ENCODE data around the gene CDH12.
"Not testable (repeated sequence)": the region's sequence is repeated elsewhere in the genome, so short reads cannot be mapped to it uniquely, and the experiment has no call there.

CDH12 gene
- total RNA-seq = 0 to 0.31 reads per million in 2 donors

DNA sequence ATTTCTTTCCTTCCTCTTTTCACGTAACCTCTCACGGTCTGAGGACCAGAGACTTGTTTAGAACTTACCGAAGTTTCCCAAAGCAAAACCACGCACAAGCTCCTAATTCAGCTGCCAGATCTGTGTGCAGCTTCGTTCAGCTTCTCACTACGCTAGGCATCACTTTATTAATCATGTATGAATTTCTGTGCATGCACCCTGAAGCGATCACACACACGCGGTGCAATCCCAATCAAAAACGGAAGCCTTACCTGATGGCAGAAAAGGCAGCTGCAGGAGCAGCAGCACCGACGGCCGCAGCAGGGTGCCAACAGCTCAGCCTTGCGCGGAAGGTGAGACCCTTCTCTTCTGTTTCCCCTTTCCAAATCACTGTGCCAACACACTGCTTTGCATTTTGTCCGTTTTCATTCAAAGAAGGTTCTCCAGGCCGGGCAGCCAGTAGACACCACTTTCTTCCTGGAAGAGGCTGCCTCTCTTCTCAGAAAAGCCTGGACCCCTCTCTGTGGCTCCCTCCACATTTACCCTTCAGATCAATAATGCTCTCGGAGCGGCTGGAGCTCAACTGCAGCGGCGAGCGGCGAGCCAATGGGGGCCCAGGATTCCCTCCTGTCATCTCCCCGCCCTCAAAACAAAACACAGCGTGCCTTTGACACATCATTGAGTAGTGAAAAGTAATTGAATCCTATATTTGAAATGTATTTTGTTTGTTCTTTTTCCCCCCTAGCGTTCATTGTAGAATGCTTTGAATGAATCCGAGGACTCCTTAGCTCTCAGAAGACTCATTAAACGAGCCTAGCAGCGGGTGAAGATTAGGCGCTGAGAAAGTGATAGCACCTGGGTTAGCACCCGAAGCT, at the start of gene CDH12:
Gene CDH12 (minus strand): TSS at position 538 of the 854 bp plus-strand sequence.
- peak in 1 of 5 experiments; percentile 1 for DNase-seq

DNA sequence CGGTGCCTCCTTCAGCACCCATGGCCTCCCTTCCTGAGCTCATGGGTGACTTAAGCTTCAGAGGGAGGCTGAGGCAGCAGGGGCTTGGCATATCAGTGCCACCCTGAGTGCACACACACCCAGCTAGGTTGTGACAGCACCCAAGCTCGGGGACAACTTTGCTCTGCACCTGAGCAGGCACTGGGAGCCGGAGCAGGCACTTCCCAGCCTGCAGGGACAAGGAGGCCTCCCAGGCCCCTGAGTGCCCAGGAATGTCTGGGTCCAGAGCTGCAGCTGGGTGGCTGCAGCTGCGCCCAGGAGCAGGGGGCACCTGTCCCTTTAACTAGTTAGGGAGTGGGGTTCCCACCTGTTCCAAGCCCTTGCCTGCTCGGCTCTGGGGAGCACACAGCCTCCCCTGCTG, 48.7 kb upstream of the CDH12 start:
- no peak for DNase-seq

DNA sequence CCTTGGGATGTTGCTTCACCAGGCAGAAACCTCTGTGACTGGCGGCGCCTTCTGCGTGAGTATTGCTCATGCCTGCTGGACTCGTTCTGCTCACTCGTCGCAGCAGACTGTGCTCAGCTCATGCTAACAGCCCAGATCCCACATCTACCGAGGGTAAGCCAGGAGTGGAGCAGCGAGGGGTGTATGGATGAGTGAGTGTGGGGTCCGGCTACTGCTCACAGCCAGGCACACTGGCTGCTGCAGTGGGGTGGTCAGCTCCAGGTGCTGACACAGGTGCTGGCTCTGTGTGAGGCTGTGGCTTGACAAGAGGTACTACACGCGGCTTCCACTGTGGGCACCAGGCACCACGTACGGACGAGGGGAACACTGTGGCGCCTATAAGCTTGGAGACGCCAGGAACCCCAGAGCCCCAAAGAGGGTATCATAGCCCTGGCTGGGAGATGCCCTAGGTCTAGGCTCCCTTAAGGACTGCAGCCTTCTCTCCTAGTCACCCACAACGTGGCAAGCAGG, 47.7 kb upstream of the CDH12 start:
- DNase-seq = no peak

DNA sequence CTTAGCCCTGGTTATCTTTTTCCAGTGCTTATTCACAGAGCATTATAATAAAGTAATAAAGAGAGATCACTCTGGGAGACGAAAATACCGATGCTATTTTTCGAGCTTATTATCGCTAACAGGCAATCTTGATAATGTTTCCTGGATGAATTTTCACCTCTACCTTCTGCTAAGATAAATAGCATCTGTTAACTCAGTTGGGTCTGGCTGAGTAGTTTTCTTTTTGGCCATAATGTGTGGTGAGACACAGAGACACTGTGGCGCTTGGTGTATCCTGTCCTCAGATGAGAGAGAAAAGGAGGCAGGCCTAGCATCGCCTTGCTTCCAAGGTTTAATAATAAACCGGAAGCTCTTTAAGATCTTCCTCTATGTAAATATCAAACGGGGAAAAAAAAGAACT, 46.2 kb upstream of the CDH12 start:
- DNase-seq = no peak

DNA sequence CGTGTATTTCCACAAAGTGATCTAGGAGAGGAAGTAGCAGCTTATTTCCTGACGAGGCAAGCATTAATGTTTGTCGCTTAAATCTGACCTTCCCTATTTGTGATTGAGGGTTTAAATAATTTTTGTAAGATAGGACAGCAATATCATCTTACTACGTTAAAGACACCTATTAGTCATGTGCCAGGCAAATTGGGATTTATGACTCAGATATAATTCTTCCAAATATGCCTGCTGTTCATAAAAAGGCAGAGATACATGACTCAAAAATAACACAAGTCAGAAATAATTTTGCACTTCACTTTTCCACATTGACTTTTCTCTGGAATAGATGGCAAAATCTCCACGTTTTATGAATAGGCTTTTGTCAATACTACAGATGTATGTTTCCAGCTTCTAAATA, 43.0 kb upstream of the CDH12 start:
- DNase-seq = no peak

DNA sequence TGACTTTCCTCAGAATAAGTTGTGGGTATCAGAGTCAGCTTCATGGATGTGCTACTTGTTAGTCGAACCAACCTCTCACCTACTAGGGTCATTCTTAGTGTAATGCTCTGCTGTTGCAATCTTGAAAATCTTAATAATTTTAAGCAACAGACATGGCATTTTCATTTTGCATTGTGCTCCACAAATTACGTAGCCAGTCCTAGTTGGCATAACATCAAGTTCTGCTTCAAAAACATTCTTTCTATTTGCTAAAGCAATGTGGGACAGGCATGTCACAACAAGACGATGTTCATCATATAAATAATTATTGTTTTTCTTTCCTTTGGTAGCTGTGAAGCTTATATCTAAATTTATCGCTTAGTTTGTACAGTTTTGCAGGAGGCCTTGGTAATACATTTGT, 39.3 kb upstream of the CDH12 start:
- no peak for DNase-seq

DNA sequence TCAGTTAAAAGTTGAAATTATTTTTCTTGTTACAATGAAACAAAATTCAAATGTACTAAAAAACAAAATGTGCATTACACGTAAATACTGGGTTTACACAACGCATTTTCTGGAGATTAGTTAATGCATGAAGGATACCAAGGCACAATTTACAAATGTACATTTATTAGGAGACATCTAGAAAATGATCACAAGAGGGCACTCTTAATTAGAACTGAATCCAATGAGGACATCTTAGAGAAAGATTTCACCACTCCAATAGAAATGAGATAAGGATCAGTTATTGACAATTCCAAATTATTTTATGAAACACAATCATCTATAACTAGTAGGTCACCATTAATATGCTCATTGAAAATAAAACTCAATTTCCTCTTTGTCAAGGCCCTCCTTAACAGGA, 36.6 kb upstream of the CDH12 start:
- no peak for DNase-seq

DNA sequence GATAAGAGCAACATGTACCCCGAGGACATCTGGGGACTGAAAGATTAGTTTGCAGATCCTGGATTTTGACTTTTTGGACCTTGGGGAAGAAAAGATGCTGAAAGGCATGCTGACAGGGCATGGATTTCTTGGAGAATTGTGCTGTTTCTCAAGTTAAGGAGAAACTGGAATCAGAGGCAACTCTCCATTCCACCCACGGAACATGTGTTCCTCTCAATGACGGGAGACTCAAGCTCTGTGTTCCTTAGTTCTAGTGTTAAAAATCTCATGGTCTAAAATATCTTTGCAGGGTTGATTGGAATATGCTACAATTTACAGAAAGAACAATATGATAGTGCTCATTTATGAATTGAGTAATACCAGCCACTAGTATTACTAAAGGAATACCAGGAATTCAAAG, 34.4 kb upstream of the CDH12 start:
- no peak for DNase-seq

DNA sequence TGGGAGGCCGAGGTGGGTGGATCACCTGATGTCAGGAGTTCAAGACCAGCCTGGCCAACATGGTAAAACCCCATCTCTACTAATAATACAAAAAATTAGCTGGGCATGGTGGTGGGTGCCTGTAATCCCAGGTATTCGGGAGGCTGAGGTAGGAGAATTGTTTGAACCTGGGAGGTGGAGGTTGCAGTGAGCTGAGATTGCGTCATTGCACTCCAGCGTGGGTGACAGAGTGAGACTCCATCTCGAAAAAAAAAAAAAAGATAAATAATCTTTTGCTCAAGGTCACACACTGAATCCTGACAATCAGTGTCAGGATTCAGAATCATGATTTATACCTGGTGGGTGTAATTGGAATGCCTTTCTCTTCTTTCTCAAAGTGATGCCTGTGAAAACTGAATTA, 5.8 kb upstream of the CDH12 start:
- DNase-seq = not testable (repeated sequence)

DNA sequence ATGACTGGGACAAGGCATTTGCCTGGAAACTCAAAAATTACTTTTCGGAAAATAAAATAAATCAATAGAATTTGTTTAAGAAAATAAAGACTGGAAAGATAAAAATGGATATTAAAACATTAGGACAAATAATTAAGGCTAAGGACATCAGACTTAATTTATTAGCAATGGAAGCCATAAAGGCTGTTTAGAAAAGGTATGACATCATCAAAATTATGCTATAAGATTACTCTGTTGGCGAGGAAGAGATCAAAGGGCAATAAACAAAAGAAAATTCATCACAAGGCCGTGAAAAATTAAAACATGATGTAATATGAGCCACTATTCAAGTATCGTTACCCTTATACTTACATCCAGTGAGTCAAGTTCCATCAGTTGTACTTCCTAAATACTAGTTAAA, 2.7 kb upstream of the CDH12 start:
- DNase-seq = no peak

DNA sequence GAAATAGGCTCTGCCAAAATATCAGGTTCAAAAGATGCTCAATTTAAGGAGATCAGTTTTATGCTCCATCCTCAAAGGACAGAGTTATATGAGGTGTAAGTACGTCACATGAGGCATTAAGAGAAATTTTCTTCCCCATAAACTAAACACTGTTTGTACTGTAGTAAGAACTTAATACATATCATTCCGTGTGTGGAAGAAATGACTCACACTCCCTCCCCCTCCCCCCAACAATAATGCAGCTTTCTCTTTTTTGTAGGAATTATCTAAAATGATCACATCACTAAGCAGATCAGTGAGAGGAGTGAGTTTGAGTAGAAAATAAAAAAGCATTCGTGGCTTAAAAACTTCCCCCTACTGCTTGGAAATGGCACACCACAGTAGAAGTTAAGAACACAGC, 2.2 kb downstream of the CDH12 start:
- DNase-seq = no peak

DNA sequence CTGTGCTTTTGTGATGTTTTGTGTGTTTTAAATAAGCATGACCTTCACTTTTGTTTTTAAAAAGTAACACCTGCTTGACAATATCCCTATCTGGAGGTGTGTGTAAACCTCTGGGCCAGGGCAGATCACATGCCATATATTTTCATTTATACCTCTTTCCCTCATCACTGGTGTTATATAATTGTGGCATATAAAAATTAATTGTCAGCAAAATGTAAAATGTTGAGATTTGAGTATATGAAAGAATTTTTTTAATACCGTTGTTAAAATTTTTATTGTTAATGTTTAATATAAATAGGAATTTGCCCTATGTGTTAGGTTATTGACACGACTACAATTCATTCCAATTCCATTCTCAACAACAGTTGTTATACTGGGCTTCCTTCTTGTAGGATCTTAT, 6.5 kb downstream of the CDH12 start:
- DNase-seq = no peak

DNA sequence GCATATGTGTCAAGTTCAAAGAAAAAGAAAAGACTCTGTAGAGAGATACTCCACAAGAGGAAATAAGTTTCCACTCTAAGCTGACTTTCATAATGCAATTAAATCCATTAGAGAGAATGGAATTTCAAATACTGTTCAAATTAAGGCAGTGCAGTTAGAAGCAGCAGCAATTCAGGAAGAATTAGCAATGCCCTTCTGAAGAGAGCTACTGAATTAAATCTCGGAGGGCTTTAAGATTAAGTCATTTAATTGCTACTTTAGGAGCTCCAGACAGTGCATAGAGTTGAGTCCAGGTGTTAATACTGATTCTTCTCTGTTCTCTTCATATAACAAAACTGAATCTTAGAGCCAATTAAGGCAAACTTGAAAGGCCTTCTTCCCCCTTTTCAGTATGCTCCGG, 8.5 kb downstream of the CDH12 start:
- DNase-seq = no peak

DNA sequence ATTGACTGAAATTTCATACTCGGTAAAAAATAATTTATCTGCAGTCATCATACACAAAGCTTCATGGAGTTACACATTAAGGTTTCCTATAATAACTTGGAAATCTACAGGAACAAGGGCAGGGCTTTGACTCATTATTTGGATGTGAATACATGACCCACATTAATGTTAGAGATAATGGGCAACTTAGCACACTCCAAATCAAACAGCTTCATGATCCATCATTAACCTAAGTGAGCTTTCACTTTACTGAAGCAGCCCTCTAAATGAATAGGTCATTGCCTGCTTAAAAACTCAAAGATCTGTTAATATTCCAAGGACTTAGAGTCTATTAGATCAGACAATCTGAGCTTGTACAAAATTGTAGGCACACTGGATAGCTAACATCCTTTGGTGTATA, 9.0 kb downstream of the CDH12 start:
- DNase-seq = no peak

DNA sequence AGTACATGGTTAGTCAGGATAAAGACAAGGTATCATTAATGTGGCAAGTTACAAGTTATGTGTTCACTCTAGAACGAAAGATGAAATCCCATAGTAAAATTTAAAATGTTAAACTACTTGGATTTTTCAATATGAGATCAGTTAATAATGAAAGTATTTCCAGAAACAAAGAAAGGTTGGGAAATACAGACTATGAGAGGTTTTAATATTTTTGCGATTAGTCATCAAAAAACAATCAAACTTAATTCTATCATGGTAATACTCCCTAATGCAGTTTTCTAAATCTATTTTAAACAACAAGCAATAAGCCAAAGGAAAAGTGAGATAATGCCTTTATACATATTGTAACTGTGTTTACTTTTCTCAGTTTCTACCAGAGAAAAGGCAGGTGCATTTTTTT, 10.6 kb downstream of the CDH12 start:
- DNase-seq = no peak

DNA sequence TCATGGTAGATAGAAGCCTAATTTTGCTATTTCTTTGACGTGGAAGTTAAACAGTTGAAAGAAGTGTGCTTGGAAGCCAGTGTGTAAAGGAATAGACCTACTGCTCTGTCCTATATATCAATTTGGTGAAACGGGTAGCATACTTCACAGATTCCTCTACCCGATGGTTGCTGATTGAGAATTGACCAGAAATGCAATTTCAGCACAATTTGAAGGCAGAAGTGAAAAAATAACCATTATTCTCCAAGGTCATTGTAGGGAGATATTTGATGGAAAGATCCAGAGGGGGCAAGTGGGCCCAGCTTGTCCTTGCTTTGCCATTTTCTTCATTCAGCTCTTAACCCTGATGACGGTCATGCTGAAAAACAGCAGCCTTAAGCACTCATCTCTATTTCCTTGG, 15.3 kb downstream of the CDH12 start:
- no peak for DNase-seq

DNA sequence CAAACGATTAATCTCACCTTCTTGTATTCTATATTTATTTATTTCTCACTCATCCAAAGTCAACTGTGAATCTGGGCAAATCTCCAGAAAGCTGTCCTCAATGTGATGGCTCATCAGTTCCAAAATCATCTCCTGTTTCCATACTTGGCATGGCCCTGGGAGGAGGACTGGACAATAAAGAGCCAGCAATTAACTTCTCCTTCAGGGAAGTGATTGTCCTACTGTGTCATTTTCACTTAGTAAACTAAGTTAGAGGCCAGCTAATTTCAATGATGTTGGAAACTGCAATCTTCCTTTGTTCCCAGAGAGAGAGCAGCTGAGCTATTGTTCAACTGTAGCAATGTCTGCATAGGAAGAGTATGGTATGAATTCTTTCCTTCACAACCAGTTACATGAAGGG, 17.5 kb downstream of the CDH12 start:
- no peak for DNase-seq

DNA sequence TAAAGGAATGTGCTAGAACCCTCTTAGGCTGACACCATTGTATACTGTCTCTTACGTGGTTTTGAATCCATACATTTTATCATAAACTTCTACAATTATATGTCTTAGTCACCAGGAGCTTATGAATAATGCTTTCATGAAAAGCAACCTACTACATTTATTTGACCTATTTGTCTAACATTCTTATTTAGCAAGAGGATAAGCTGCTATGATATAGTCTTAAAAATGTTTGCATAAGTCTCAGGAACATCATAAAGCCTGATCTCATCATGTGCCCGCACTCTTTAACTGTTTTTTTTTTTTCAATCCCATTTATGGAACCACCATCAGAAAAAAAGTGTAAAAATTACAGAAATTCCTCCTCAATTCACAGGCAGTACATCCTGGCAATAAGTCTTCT, 59.7 kb downstream of the CDH12 start:
- no peak for DNase-seq

DNA sequence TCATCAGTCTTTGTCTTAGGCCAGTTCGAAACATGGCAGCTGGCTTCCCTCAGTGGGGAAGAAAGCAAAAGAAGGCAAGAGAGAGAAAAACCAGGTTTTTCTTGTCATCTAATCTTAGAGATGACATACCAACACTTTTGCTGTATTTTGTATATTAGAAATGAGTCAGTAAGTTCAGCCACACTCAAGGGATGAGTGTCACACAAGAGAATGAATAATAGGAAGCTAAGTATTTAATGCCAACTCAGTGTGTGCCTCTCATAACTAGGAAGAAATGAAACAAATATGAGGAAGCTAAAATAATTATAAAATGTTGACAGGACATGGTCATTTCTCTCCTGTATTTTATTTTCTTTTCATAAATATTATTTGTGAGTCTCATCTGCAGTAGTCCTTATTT, 65.3 kb downstream of the CDH12 start:
- DNase-seq = no peak

DNA sequence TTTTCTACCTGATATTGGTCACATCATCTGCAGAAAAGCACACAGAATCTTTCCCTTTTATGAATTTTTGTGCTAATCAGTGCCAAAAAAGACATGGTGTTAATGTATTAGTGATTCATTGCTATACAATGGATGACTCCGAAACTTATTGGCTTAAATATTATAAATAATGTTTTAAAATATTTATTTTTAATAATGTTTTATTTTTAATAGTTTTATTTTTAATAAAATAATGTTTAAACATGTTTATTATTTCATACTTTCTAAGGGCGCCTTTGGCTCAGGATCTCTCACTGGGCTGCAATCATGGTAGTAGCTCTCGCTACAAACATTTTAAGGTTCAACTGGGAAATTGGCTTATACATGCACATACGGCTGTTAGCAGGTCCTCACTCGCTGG, 65.7 kb downstream of the CDH12 start:
- DNase-seq = no peak

DNA sequence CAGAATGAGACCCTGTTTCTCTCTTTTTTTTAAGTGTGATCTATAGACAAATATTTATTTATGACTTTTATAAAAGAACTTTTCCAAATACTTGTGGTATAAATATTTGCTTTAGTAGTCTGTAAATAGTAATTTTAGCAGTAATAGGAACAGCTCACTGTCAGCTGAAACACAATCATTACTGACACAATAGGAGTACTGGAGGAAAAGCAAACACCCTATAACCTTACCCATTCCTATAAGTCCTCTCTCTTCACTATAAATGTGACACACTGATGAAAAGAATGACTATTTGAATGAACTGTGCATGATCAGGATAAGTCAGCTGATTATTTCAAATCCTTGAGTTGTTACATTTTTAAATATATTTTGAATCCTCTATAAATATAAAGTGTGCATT, 72.4 kb downstream of the CDH12 start:
- no peak for DNase-seq

DNA sequence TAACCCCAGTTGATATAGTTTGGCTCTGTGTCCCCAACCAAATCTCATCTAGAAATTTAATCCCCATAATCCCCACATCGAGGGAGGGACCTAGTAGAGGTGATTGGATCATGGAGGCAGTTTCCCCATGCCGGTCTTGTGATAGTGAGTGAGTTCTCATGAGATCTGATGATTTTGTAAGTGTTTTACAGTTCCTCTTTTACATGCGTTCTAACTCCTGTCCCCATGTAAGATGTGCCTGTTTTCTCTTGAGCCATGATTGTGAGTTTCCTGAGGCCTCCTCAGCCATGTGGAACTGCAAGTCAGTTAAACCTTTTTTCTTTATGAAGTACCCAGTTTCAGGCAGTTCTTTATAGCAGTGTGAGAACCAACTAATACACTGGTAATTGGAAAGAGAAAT, 73.6 kb downstream of the CDH12 start:
- no peak for DNase-seq

DNA sequence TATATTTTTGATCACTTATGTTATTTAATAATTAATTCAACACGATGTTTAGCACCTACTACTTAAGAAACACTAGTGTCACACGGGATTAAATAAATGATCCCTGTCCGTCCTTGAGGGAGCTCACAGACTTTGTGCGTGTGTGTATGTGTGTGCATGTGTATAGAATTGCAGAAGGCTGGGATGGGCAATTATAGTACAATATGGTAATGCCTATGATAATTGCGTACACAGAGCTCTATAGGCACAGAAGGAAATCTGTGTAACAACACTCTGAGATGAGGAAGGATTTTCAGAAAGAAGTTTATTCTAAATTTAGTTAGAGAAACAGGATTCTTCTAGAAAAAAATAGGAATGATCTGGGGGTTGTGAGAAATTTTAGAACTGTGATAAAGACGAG, 76.9 kb downstream of the CDH12 start:
- DNase-seq = no peak

DNA sequence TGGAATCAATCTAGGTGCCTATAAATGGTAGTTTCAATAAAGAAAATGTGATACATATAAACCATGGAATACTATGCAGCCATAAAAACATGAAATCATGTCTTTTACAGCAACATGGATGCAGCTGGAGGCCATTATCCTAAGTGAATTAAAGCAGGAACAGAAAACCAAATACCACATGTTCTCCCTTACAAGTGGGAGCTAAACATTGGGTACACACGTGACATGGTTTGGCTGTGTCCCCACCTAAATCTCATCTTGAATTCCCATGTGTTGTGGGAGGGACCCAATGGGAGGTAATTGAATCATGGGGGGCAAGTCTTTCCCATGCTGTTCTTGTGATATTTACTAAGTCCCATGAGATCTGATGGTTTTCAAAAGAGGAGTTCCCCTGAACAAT, 78.9 kb downstream of the CDH12 start:
- DNase-seq = not testable (repeated sequence)

DNA sequence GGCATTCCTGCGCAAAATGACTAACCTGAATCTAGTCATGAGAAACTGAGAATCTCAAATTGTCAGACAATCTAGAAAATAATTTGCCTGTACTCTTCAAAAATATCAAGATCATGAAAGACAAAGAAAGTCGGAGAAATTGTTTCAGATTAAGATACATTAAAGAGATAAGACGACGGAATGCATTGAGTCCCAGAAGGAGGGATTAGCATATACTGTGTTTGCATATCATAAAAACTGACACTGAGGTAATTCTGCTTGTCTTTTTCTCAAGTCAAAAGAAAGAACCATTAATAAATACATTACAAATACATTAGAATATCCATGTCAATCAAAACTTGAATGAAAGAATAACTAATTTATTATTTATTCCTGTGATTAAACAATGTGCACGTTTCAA, 88.4 kb downstream of the CDH12 start:
- DNase-seq = no peak

Data from T-helper 2 cell (primary cell).